Esophagus squamous epithelium (tissue), 5 donors: ENCODE results near the gene TMEM140. TPM values are rescaled to one million over a fixed set of nuclear protein-coding genes. Genes with fewer than 3 reads are reported as not detected.

Experiments
- DNase-seq: peaks from one replicate; lab custom pipeline; 2025; lab: John Stamatoyannopoulos, UW
- H3K27ac ChIP-seq, 4 donors: fragments of 200-600 bp; sonication (generic); one replicate each; pipeline ENCODE4 v1.5.1; 2016 to 2019; ENCODE audit warnings: mild to moderate bottlenecking in 1 of 4
- H3K27me3 ChIP-seq, 4 donors: fragments of 200-600 bp; sonication (generic); 1 replicate in 3 of 4; 2 replicates in 1 of 4; pipeline versions ENCODE4 v1.5.1 to v1.6.0; 2017 to 2021; ENCODE audit warnings: antibody characterized with exemption in 1 of 4
- H3K36me3 ChIP-seq, 3 donors: fragments of 200-600 bp; sonication (generic); one replicate each; pipeline ENCODE4 v1.5.1; 2016 to 2019
- H3K4me1 ChIP-seq, 3 donors: fragments of 200-600 bp; sonication (generic); one replicate each; pipeline ENCODE4 v1.5.1; 2017 to 2019
- H3K4me3 ChIP-seq, 4 donors: fragments of 200-600 bp; sonication (generic); 1 replicate in 3 of 4; 2 replicates in 1 of 4; pipeline ENCODE4 v1.5.1; 2016 to 2019; ENCODE audit warnings: mild to moderate bottlenecking in 2 of 4, moderate library complexity in 1 of 4
- H3K9me3 ChIP-seq, 3 donors: fragments of 200-600 bp; sonication (generic); one replicate each; pipeline ENCODE4 v1.5.1; 2016 to 2019
- POLR2A ChIP-seq, 4 donors: fragments of 450-650 bp; IDR thresholded peaks; one replicate each; pipeline ENCODE4 v1.6.1; 2017; ENCODE audit warnings: antibody characterized with exemption in 4 of 4, mild to moderate bottlenecking in 4 of 4, moderate library complexity in 3 of 4
- WGBS, 2 donors: methylation state at CpG; one replicate each; pipeline ENCODE4 v1.1.5; 2018; 5-methylcytosine and 5-hydroxymethylcytosine counted together
- intact Hi-C: fragments of 100-400 bp; cut with DNase I; formaldehyde crosslinking; loops from one replicate; pipeline ENCODE4 v1.15.0; 2022
- total RNA-seq, 4 donors: library from RNA; depleted of rRNA; stranded (reverse); fragments of >200 nt; gene quantifications; one replicate each; pipeline ENCODE4 v1.1.0, GENCODE V29; 2016
- TF ChIP-seq, protein P1 (sequence below), 6 experiments: fragments of 450-650 bp in 4 of 6; fragments of 200-600 bp in 2 of 6; sonication (generic) in 2 of 6; IDR thresholded peaks; one replicate each; pipeline ENCODE4 v1.5.1; 2016 to 2019; ENCODE audit warnings: antibody characterized with exemption in 6 of 6, mild to moderate bottlenecking in 4 of 6, moderate library complexity in 4 of 6
- donor health status: DM: yes; HTN: yes; CAD: no.

Gene TMEM140
- total RNA-seq, 4 donors from 2014 or later, result 0.57 to 9.5 (median 5.2) TPM

DNA sequence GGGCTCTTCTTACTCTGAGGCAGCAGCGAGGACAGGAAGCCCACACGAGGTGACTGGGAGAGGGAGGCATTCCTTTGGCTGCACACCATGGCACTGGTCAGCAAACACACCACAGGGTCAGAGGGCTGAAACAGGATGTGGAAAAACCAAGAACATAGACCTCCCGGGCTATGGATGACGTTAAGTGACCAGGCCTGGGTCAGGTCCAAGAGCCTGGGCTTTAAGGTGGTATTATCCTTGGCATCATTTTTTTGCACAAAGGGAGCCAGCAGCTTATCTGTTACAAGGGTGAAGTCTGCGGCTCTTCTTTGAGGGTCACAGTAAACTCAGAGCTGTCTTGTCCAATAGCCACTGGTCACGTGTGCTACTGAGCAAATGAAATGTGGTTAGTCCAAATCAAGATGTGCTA is 56.5 kb downstream of the TMEM140 start:
- no peak for TF ChIP-seq POLR2A (IDR thresholded peaks at IDR 0.05)
- TF ChIP-seq, protein P1, sequence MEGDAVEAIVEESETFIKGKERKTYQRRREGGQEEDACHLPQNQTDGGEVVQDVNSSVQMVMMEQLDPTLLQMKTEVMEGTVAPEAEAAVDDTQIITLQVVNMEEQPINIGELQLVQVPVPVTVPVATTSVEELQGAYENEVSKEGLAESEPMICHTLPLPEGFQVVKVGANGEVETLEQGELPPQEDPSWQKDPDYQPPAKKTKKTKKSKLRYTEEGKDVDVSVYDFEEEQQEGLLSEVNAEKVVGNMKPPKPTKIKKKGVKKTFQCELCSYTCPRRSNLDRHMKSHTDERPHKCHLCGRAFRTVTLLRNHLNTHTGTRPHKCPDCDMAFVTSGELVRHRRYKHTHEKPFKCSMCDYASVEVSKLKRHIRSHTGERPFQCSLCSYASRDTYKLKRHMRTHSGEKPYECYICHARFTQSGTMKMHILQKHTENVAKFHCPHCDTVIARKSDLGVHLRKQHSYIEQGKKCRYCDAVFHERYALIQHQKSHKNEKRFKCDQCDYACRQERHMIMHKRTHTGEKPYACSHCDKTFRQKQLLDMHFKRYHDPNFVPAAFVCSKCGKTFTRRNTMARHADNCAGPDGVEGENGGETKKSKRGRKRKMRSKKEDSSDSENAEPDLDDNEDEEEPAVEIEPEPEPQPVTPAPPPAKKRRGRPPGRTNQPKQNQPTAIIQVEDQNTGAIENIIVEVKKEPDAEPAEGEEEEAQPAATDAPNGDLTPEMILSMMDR (IDR thresholded peaks at IDR 0.05), result no peak
- no peak for DNase-seq
- WGBS, 2 donors, result 44 to 67% methylated on average over 6 of the region's 6 CpGs
- Histone ChIP-seq H3K9me3 (no peaks in the 10 kb centered on the region), H3K36me3 (peaks cover 10 to 83% (median 17%) of the 10 kb centered on the region in 3 donors), H3K27me3 (no peaks in the 10 kb centered on the region), H3K4me1 (peaks cover 19 to 92% (median 51%) of the 10 kb centered on the region in 3 donors), H3K4me3 (no peak overlapping the region), H3K27ac (peak overlapping the region in 3 of 4 donors; percentile 7 to 31 (median 11))
- intact Hi-C loops, result no loop called here

DNA sequence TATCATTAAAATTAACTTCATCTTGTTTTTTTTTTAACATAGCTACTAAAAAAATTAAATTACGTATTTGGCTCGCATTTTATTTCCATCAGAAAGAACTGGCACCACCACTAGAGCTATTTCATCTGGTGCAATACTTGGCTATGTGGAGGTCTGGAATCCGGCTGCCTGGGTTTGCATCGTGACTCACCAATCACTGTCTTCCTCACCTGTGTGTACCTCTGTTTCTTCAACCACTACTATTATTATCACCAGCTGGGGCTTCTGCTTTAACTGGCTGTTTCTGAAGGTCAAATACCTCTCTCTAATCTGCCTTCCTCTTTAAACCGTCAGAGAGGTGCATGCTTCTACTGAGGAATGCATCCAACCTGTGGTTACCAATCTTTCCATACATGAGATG is 57.0 kb downstream of the TMEM140 start:
- Histone ChIP-seq H3K4me3 (no peak overlapping the region), H3K36me3 (peaks cover 7 to 78% (median 14%) of the 10 kb centered on the region in 3 donors), H3K27me3 (no peaks in the 10 kb centered on the region), H3K4me1 (peaks cover 19 to 98% (median 56%) of the 10 kb centered on the region in 3 donors), H3K27ac (no peak overlapping the region), H3K9me3 (no peaks in the 10 kb centered on the region)
- no peak for DNase-seq
- no peak for TF ChIP-seq POLR2A (IDR thresholded peaks at IDR 0.05)
- TF ChIP-seq, protein P1 (IDR thresholded peaks at IDR 0.05), result no peak
- 36 to 48% methylated on average over 5 of the region's 5 CpGs for WGBS, 2 donors
- intact Hi-C loops, result no loop called here

DNA sequence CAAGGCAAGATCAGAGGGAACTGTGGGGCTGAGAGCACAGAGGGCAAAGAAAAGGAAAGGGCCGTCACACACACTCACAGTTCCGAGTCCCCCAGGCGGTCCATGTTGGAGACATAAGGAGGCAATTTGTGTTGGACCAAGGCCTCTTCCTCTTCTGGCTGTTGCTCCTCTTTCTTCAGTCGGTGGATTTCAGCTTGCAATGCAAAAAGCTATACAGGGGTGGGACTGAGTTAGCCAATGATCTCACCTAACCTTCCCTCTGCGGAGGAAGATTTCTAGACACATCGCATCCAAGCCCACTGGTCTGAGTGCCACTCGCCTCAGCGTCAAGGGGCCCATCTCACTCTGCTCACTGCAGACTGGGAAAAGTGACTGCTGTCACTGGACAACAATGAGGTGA is 58.0 kb downstream of the TMEM140 start:
- TF ChIP-seq, protein P1 (IDR thresholded peaks at IDR 0.05), result no peak
- no peak for TF ChIP-seq POLR2A (IDR thresholded peaks at IDR 0.05)
- peaks cover 23 to 99% (median 64%) of the 10 kb centered on the region in 3 donors for H3K4me1 ChIP-seq
- no peak overlapping the region for H3K4me3 ChIP-seq
- peaks cover 7 to 68% (median 14%) of the 10 kb centered on the region in 3 donors for H3K36me3 ChIP-seq
- H3K27ac ChIP-seq, result no peak overlapping the region
- intact Hi-C loops, result no loop called here
- 91 to 92% methylated on average over 8 of the region's 8 CpGs for WGBS, 2 donors
- no peaks in the 10 kb centered on the region for H3K27me3 ChIP-seq
- no peak for DNase-seq
- H3K9me3 ChIP-seq, result no peaks in the 10 kb centered on the region

GRCh38 chr7:135206941-135207391 is 59.1 kb downstream of the TMEM140 start:
- TF ChIP-seq, protein P1 (IDR thresholded peaks at IDR 0.05), result no peak
- TF ChIP-seq POLR2A (IDR thresholded peaks at IDR 0.05), result no peak

DNA sequence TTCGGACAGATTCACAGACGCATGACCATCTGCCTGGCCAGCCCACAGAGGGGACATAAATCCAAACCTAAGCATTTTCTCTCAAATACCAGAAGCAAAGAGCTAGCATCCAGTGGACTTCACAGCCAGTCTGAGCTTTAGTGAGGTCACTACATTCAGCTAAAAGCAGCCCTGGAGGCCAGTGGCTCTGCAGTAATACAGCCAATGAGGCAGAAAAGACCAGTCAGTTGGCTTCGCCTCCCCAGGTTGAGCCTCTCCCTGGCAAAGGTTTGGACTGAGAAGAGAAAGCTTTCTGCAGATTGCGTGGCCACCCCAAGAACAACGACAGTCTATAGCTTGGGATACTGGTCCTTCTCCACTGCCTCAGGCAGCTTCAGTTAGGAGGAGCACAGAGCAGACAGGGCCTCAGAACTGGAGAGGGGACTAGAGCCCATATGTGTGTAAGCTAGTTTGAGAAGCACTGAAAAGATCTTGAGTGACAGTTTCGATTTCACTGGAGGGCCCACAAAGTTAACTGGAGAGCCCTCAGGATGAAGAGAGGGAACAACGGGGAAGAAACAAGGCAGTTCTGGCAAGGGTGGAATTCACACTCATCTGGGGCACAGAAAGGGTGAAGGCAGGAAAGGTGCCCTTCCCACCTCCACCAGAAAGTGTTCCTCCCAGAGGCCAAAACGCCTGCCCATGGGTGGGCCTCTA is 59.7 kb downstream of the TMEM140 start:
- TF ChIP-seq, protein P1 (IDR thresholded peaks at IDR 0.05), result no peak
- TF ChIP-seq POLR2A (IDR thresholded peaks at IDR 0.05), result no peak
- DNase-seq, result no peak
- 59 to 62% methylated on average over 7 to 8 of the region's 8 CpGs for WGBS, 2 donors
- Histone ChIP-seq H3K4me3 (peak overlapping the region in 1 of 4 donors; percentile 45), H3K9me3 (no peaks in the 10 kb centered on the region), H3K27ac (peak overlapping the region in 3 of 4 donors; percentile 7 to 97 (median 93)), H3K27me3 (no peaks in the 10 kb centered on the region), H3K36me3 (peaks cover 7 to 51% (median 14%) of the 10 kb centered on the region in 3 donors), H3K4me1 (peaks cover 23 to 90% (median 60%) of the 10 kb centered on the region in 3 donors)
- intact Hi-C loops, result no loop called here

More at GRCh38 chr7:135206941-135207391, 59.1 kb downstream of the TMEM140 start:
- no peak overlapping the region for H3K27ac ChIP-seq
- H3K27me3 ChIP-seq, result no peaks in the 10 kb centered on the region
- H3K4me1 ChIP-seq, result peaks cover 23 to 90% (median 60%) of the 10 kb centered on the region in 3 donors
- peak overlapping the region in 1 of 4 donors; percentile 6 for H3K4me3 ChIP-seq
- no peaks in the 10 kb centered on the region for H3K9me3 ChIP-seq
- intact Hi-C loops, result no loop called here
- peaks cover 7 to 57% (median 14%) of the 10 kb centered on the region in 3 donors for H3K36me3 ChIP-seq
- 73 to 83% methylated on average over 7 of the region's 7 CpGs for WGBS, 2 donors
- no peak for DNase-seq
